Astrocyte of the spinal cord (primary cell): ENCODE data around the gene ARL13B.
A peak's percentile ranks its signal among the peaks of the same experiment; 100 is the strongest.

Experiments used
- DNase-seq: peaks from one replicate; pipeline ENCODE4 v3.0.0; 2011; ENCODE audit warnings: low read depth, low spot score
- H3K4me3 ChIP-seq: 2 replicates; pipeline ENCODE4 v1.5.1; 2011; ENCODE audit warnings: low read depth, mild to moderate bottlenecking, low read length, moderate library complexity
- CTCF ChIP-seq: IDR thresholded peaks from 2 replicates; pipeline ENCODE4 v1.5.1; 2012; ENCODE audit warnings: low read depth, mild to moderate bottlenecking, low read length, inconsistent platforms
- in situ Hi-C: cut with HindIII; loops from 2 replicates; pipeline ENCODE4 v1.10.0; 2017; ENCODE audit warnings: low sequenced_read_pairs

ARL13B gene

DNA sequence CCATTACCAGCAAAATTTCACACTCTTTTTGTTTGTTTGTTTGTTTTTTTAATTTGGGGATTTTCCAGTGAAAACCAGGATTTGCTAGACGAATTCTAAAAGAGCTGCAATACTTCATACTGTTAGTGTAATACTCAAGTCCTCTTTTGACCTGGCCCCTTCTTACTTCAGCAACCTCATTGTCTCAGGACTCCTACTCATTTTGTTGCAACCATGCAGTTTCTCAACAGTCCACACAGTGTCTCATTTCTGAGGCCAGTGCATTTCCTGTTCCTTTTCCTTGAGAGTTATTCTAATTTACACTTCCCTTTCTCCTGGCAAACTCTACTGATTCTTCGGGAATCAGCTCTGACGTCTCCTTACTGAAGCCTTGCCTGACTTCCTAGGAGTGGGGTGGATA is 118.5 kb downstream of the ARL13B start:
- DNase-seq, result no peak
- in situ Hi-C loops, result no loop called here
- no peak overlapping the region for H3K4me3 ChIP-seq
- TF ChIP-seq CTCF, result no peak

DNA sequence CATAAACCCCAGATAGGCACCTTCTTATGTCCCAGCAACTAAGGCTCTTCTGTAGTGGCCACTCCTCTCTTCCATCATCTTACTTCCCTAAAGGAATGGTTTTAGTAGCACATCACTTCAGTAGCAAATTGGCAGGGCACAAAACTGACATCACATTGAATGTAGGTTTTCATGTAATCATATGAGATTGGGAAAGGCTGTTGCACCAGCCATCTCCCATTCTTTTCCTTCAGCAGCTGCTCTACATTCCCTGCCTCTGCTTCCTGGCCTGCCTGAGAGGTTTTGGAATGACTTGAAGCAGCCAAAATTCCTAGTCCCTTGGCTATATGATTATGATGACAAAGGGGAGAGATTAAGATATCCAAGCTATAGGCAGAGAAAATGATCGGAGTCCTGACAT is 119.4 kb downstream of the ARL13B start:
- no peak for TF ChIP-seq CTCF
- in situ Hi-C loops, result no loop called here
- no peak for DNase-seq
- H3K4me3 ChIP-seq, result no peak overlapping the region

DNA sequence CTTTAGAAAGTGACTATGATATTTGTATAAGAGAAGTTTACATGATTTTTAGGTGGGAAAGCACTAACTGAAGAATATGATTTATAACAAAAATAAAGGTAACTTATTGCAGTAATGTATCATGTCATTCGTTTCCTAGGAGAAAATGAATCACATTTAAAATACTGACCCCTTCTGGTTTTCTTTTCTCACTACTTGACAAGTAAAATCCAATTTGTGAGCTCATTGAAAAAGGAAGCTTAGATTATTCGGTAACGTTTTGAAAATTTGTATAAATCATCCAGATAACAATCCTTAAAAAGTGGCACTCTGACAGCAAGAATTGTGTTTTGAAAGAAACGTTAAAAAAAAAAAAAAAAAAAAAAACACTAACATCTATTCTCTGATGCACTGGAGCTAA is 121.9 kb downstream of the ARL13B start:
- H3K4me3 ChIP-seq, result no peak overlapping the region
- DNase-seq, result peak; percentile 17
- in situ Hi-C loops, result no loop called here
- TF ChIP-seq CTCF, result peak; percentile 24
